Uterine smooth muscle cell (primary cell): ENCODE results near the gene UBAC2. TPM values are rescaled to one million over a fixed set of nuclear protein-coding genes. Genes with fewer than 3 reads are reported as not detected.

ENCODE experiments used
- total RNA-seq: library from RNA; depleted of rRNA; stranded (reverse); fragments of >200 nt; gene quantifications from 2 replicates; pipeline ENCODE4 v1.2.3, GENCODE V29; 2014

UBAC2 gene, protein sequence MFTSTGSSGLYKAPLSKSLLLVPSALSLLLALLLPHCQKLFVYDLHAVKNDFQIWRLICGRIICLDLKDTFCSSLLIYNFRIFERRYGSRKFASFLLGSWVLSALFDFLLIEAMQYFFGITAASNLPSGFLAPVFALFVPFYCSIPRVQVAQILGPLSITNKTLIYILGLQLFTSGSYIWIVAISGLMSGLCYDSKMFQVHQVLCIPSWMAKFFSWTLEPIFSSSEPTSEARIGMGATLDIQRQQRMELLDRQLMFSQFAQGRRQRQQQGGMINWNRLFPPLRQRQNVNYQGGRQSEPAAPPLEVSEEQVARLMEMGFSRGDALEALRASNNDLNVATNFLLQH
- total RNA-seq, result 29.3 and 32.5 TPM in 2 replicates

DNA sequence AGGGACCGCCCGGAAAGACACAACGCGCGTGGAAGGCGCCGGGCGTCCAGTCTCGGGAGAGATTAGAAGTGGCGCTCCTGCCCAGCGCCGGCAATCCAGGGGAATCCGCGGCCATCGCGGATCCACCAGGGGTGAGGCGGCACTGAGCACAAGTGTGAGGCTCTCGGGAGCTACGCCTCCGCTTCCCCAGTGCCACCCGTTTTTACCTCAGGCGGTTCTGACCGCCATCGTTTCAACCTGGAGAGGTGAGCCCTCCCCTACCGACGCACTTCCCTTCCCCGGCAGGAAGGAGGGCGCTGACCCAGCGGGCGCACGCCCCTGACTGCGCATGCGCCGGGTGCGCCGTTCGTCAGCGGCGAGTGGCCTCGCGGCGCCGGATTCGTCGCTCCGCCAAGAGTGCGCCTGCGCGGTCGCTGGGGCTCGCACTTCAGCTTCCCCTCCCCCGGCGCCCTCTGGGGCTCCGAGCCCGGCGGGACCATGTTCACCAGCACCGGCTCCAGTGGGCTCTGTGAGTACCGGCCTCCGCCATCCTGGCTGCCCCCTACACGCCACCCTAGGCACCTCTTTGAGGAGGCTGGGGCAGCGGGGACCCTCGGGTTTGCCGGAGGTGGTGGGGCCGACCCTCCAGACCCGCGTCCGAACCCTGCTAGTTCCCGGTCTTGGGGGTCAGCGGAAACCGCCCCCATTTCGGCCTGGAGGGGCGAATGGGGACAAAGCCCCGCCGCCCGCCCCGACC, at the start of gene UBAC2:
UBAC2 (plus strand) TSS at position 423 of the 736 bp plus-strand sequence; CDS start at position 478, 55 bp downstream.

DNA sequence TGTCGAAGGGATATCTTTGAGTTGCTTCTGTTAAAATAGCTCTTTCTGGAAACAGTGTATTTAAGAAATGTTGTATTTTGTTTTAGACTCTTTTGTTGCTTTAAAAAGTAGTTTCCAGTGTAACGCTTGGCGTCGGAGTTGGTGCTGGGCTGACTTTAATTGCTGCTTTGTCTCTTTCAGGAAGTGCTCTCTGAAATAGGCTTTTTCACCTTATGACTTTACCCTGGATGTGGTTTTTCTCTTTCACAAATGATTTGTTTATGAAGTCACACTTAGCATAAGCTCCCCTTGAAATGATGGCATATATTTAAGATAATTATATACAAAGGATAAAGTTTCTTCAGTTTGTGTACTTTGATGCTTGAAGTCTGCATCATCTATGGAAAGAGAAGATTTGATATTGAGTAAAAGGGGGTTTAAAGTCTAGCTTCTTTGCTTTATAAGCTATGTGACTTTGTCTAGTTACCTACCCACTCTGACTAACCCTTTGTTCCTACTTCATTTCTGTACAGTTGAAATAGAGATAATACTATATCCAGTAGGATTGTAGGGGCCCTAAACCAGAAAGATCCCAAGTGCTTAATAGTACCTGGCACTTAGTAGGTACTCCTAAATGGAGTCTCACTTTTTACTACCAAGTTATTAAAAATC, 57.7 kb downstream of the UBAC2 start, which contains the start of gene GPR18:
GPR18 (minus strand) TSS at position 170 of the 651 bp plus-strand sequence. CDS start 2,507 bp downstream, outside the sequence.

DNA sequence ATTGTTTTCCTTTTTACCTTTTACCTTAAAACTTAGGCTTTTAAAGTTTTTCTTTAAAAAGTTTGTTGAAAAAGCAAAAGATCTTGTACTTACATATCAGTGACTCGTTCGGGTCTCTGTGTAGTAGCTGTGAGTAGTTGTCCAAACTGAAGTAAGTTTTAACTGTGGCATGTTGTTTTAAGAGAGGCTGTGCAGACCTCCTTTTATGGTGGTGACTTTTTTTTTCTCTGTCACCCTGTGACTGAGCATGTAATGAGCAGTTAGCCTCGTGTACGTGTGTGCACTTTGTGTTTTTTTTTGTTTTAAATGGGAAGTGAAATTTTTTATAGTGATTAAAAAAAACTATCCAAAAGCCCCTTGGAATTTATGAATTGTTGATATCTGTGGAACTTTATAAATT, 106.6 kb downstream of the UBAC2 start, which contains the start of gene GPR183:
GPR183 (minus strand) TSS at position 153 of the 400 bp plus-strand sequence. CDS start 11,254 bp downstream, outside the sequence.

Other genes starting within 250 kb of the UBAC2 start
- 17.5 and 28.1 TPM in 2 replicates for gene DOCK9, start 222.8 kb upstream of the UBAC2 start, total RNA-seq
- not detected in 2 replicates for gene GPR18, start 57.5 kb downstream of the UBAC2 start, total RNA-seq
- gene GPR183, start 106.5 kb downstream of the UBAC2 start, total RNA-seq, result under 0.01 and 0.22 TPM in 2 replicates